Endothelial cell of umbilical vein (primary cell): ENCODE measurements around the gene TPCN1. TPM values are rescaled to one million over a fixed set of nuclear protein-coding genes. Genes with fewer than 3 reads are reported as not detected.

Experiments
- BruUV-seq: library from RNA; stranded (reverse); fragments of 400-500 nt; replicated peaks from 2 replicates; lab custom pipeline; 2021; lab: Mats Ljungman, UMichigan
- CTCF ChIA-PET: fragments of 300-600, 350-600 bp; sonication (Branson Sonifier 250); formaldehyde crosslinking; loops from one replicate; lab custom pipeline; 2021; ENCODE audit warnings: antibody characterized with exemption, inconsistent platforms; lab: Charles Lee
- POLR2A ChIA-PET: fragments of 300-600, 350-600 bp; sonication (Branson Sonifier 250); formaldehyde crosslinking; loops from one replicate; lab custom pipeline; 2021; ENCODE audit warnings: antibody characterized with exemption, inconsistent platforms; lab: Charles Lee
- DNase-seq: peaks from one replicate; pipeline ENCODE4 v3.0.0-alpha.2; 2011; ENCODE audit warnings: low read depth, low spot score
- FAIRE-seq: peaks from 2 replicates; lab custom pipeline; 2011; peaks lifted over from hg19 to GRCh38; lab: Jason Lieb, UNC
- H2AFZ ChIP-seq: 2 replicates; pipeline ENCODE4 v1.6.0; 2012; ENCODE audit warnings: low read depth, low read length, control low read depth, inconsistent platforms
- H3K27ac ChIP-seq: 2 replicates; pipeline ENCODE4 v1.5.1; 2011; ENCODE audit warnings: low read depth, mild to moderate bottlenecking, control low read depth, low read length, moderate library complexity; ENCODE audit not compliant: insufficient read depth
- H3K27me3 ChIP-seq, 2 experiments: 2 replicates each; pipeline versions ENCODE4 v1.6.0 to v1.6.1; 2011; ENCODE audit warnings: low read length in 2 of 2, mixed read lengths in 1 of 2; ENCODE audit not compliant: control insufficient read depth in 2 of 2, insufficient read depth in 2 of 2
- H3K36me3 ChIP-seq, 2 experiments: 2 replicates in 1 of 2; 3 replicates in 1 of 2; pipeline ENCODE4 v1.5.1; 2011; ENCODE audit warnings: low read length in 2 of 2, mild to moderate bottlenecking in 1 of 2, moderate library complexity in 1 of 2; ENCODE audit not compliant: control insufficient read depth in 2 of 2, insufficient read depth in 2 of 2; ENCODE audit errors: extremely low read depth in 1 of 2
- H3K4me1 ChIP-seq: 3 replicates; pipeline ENCODE4 v1.5.1; 2011; ENCODE audit warnings: mild to moderate bottlenecking, low read length; ENCODE audit not compliant: control insufficient read depth, insufficient read depth; ENCODE audit errors: extremely low read depth
- H3K4me2 ChIP-seq: 2 replicates; pipeline ENCODE4 v1.6.1; 2011; ENCODE audit warnings: low read length, control low read depth, mixed read lengths; ENCODE audit not compliant: insufficient read depth
- H3K4me3 ChIP-seq, 3 experiments: fragments of 200-600 bp in 1 of 3; sonication (generic), shearing (Covaris generic) in 1 of 3; replicated peaks in 1 of 3; 2 replicates each; pipeline ENCODE4 v1.5.1; 2011 to 2016; ENCODE audit warnings: control low read depth in 3 of 3, low read length in 3 of 3, mild to moderate bottlenecking in 2 of 3, inconsistent platforms in 1 of 3, low read depth in 1 of 3, moderate library complexity in 1 of 3; ENCODE audit not compliant: insufficient read depth in 1 of 3
- H3K79me2 ChIP-seq: 2 replicates; pipeline ENCODE4 v1.6.0; 2012; ENCODE audit warnings: low read length, inconsistent platforms; ENCODE audit not compliant: control insufficient read depth, insufficient read depth
- H3K9ac ChIP-seq: replicated peaks from 2 replicates; pipeline ENCODE3; 2011; ENCODE audit warnings: low read length, control low read depth; ENCODE audit not compliant: insufficient read depth; ENCODE audit errors: extremely low read depth
- H3K9me1 ChIP-seq: replicated peaks from 3 replicates; pipeline ENCODE4 v1.6.0; 2011; ENCODE audit warnings: mild to moderate bottlenecking, low read length; ENCODE audit not compliant: control insufficient read depth, insufficient read depth; ENCODE audit errors: extremely low read depth
- H3K9me3 ChIP-seq: replicated peaks from 2 replicates; pipeline ENCODE4 v1.5.1; 2012; ENCODE audit warnings: low read length, inconsistent platforms; ENCODE audit not compliant: control insufficient read depth, insufficient read depth
- H4K20me1 ChIP-seq: replicated peaks from 2 replicates; pipeline ENCODE3; 2011; ENCODE audit warnings: mild to moderate bottlenecking, low read length; ENCODE audit not compliant: control insufficient read depth, insufficient read depth; ENCODE audit errors: extremely low read depth
- CTCF ChIP-seq, 2 donors: IDR thresholded peaks; 1 replicate in 1 of 2; 2 replicates in 1 of 2; pipeline ENCODE4 v1.5.1; 2011; ENCODE audit warnings: low read length in 2 of 2, mild to moderate bottlenecking in 2 of 2, moderate library complexity in 2 of 2, control low read depth in 1 of 2, inconsistent platforms in 1 of 2, low read depth in 1 of 2; ENCODE audit not compliant: insufficient read depth in 1 of 2; ENCODE audit errors: extremely low read depth in 1 of 2
- EZH2 ChIP-seq: IDR thresholded peaks from 2 replicates; pipeline ENCODE4 v1.6.1; 2012; ENCODE audit warnings: borderline replicate concordance, low read depth, mild to moderate bottlenecking, moderate library complexity, low read length, inconsistent platforms; ENCODE audit not compliant: severe bottlenecking
- FOS ChIP-seq: IDR thresholded peaks from 2 replicates; pipeline ENCODE4 v1.6.1; 2011; ENCODE audit warnings: mild to moderate bottlenecking, low read length, moderate library complexity, borderline replicate concordance; ENCODE audit not compliant: insufficient read depth
- JUN ChIP-seq: IDR thresholded peaks from 2 replicates; pipeline ENCODE4 v1.6.1; 2011; ENCODE audit warnings: borderline replicate concordance, low read depth; ENCODE audit not compliant: insufficient read length, insufficient read depth
- MAX ChIP-seq: IDR thresholded peaks from 2 replicates; pipeline ENCODE4 v1.6.1; 2011; ENCODE audit not compliant: insufficient read depth, insufficient read length
- MYC ChIP-seq: IDR thresholded peaks from one replicate; pipeline ENCODE4 v1.6.1; 2011; ENCODE audit warnings: mild to moderate bottlenecking, low read depth, low read length
- POLR2A ChIP-seq: IDR thresholded peaks from 2 replicates; pipeline ENCODE4 v1.6.1; 2012; ENCODE audit warnings: low read depth, mild to moderate bottlenecking, control low read depth, low read length
- POLR2AphosphoS5 ChIP-seq: IDR thresholded peaks from 2 replicates; pipeline ENCODE4 v1.6.1; 2012; ENCODE audit warnings: low read depth, mild to moderate bottlenecking, control low read depth, low read length, moderate library complexity; ENCODE audit not compliant: insufficient read depth
- dilution Hi-C: fragments of 300-500 bp; cut with MboI; formaldehyde crosslinking; loops from one replicate; pipeline ENCODE4 v1.15.0; 2019; ENCODE audit warnings: low sequenced_read_pairs; ENCODE audit not compliant: extremely low pct_ligation_motif_present
- intact Hi-C: fragments of 100-400 bp; cut with micrococcal nuclease; formaldehyde crosslinking; loops from one replicate; pipeline ENCODE4 v1.10.0; 2022
- polyA plus RNA-seq, 4 experiments: library from polyadenylated mRNA; depleted of rRNA in 3 of 4; stranded (reverse) in 3 of 4; unstranded in 1 of 4; fragments of >200 nt; gene quantifications; 2 replicates each; pipeline versions ENCODE4 v1.2.1 to v1.2.3, GENCODE V29; 2011 to 2012; ENCODE audit warnings: missing spikeins in 1 of 4
- total RNA-seq: library from RNA; stranded (reverse); gene quantifications from 2 replicates; pipeline ENCODE4 v1.2.3, GENCODE V29; 2021

Gene TPCN1
- total and polyA plus RNA-seq, 2 donors (not counting 3 experiments of a cell fraction or from before 2014, with no cell fraction given) = 19.5 to 28.3 TPM

- ChIA-PET CTCF (interaction anchor here (1.0 kb wide), 1 partner anchor 11 kb away, joined by 3 read pairs; no protein-coding TSS in a partner anchor), POLR2A (interaction anchor here (1.3 kb wide), 1 partner anchor 78 kb away, joined by 4 read pairs; the partner anchor contains the start of gene TPCN1)
- no TSS peak for BruUV-seq
- Histone ChIP-seq H3K9ac (peak overlapping the region; percentile 16), H3K79me2 (no peaks in the 10 kb centered on the region), H3K9me1 (no peaks in the 10 kb centered on the region), H3K4me1 (peaks cover 6% of the 10 kb centered on the region), H4K20me1 (no peaks in the 10 kb centered on the region), H3K4me2 (no peak overlapping the region), H3K27me3 (no peaks in the 10 kb centered on the region), H2AFZ (peak overlapping the region; percentile 44), H3K9me3 (no peaks in the 10 kb centered on the region), H3K27ac (peak overlapping the region; percentile 65), H3K4me3 (no peak overlapping the region), H3K36me3 (no peaks in the 10 kb centered on the region)
- TF ChIP-seq FOS (peak; percentile 39), MAX (no peak)
- intact Hi-C loops = loop anchor here (1.0 to 2.0 kb wide), 2 partner anchors 53 to 78 kb away; partner anchors contain the start of gene TPCN1
- peak; percentile 77 for FAIRE-seq
- peak; percentile 58 for DNase-seq
- dilution Hi-C loops = no loop called here
Observed at GRCh38 chr12:113299619-113300237, 78.5 kb downstream of the TPCN1 start.

GRCh38 chr12:113301811-113302210 lies 80.5 kb downstream of the TPCN1 start:
- H3K9me1 ChIP-seq = no peaks in the 10 kb centered on the region
- dilution Hi-C loops (no loop called here), intact Hi-C loops (no loop called here)
- ChIA-PET POLR2A (interaction anchor here (0.6 kb wide), 1 partner anchor 131 kb away, joined by 6 read pairs; no protein-coding TSS in a partner anchor), CTCF (interaction anchor here (0.5 kb wide), 1 partner anchor 33 kb away, joined by 4 read pairs; no protein-coding TSS in a partner anchor)
- TF ChIP-seq POLR2A = no peak
- no peak for TF ChIP-seq MAX
- no peak for TF ChIP-seq EZH2
- TF ChIP-seq MYC = no peak
- TF ChIP-seq CTCF (IDR thresholded peaks at IDR 0.05; ENCODE audit: extremely low read depth in 1 of 2, insufficient read depth in 1 of 2, low read depth in 1 of 2, low read length in 2 of 2) = no peak
- no peak for TF ChIP-seq JUN
- no peak for TF ChIP-seq POLR2AphosphoS5
- H3K9ac ChIP-seq = no peak overlapping the region
- no peaks in the 10 kb centered on the region for H3K27me3 ChIP-seq
- no peaks in the 10 kb centered on the region for H3K9me3 ChIP-seq
- H3K4me2 ChIP-seq = no peak overlapping the region
- no peaks in the 10 kb centered on the region for H4K20me1 ChIP-seq
- H3K79me2 ChIP-seq = no peaks in the 10 kb centered on the region
- no TSS peak for BruUV-seq
- no peak overlapping the region for H3K27ac ChIP-seq
- no peak for DNase-seq
- no peak overlapping the region for H3K4me3 ChIP-seq
- FAIRE-seq = no peak
- H2AFZ ChIP-seq = no peak overlapping the region
- peaks cover 0 to 5% of the 10 kb centered on the region in 2 experiments for H3K36me3 ChIP-seq
- H3K4me1 ChIP-seq = peaks cover 6% of the 10 kb centered on the region
